Fibroblast of skin of right quadriceps (primary cell): Measurements from ENCODE around the gene SYPL1.

Experiments
- DNase-seq: peaks from one replicate; pipeline ENCODE4 v3.0.0-alpha.2; 2013

The SYPL1 gene

GRCh38 chr7:106048706-106049020 is 63.4 kb downstream of the SYPL1 start:
- DNase-seq, result no peak

GRCh38 chr7:106047818-106048705 is 64.0 kb downstream of the SYPL1 start:
- DNase-seq, result no peak

GRCh38 chr7:106047184-106047583 is 64.9 kb downstream of the SYPL1 start:
- no peak for DNase-seq

DNA sequence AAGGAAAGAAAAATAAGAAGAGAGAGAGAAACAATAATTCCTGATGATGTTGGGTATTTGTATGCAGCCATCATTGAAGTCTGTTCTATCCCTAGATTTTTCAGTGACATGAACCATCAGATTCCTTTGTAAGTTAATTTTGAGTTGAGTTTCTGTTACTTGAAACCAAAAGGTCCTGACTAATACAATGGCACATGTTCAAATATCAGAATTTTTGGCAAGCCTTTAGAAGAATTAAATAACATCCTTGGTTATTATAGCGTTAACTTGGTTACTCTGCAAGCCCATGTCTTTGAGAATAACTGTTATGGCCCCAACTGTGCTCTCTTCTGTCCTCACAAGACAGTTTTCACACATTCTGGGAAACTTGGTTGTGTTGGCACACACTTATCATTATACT is 66.5 kb downstream of the SYPL1 start:
- DNase-seq, result peak; percentile 69

DNA sequence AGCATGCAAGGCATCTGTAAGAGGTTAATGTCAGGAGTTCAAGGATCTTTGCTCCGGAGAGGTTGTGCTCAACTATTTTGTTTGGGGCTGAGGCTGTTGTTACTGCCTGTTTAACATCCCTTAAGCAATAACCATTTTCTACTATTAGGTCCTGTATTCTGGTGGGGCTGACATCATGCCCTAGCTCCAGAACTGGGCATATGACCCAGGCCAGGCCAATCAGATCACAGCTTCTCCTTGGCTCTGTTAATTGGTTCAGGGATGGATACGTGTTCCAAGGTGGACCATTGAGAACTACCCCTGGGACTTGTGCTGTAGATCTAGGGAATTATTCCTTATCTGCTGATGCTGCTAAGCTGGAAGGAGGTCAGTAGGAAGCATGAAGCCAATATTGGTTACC is 67.0 kb downstream of the SYPL1 start:
- no peak for DNase-seq

DNA sequence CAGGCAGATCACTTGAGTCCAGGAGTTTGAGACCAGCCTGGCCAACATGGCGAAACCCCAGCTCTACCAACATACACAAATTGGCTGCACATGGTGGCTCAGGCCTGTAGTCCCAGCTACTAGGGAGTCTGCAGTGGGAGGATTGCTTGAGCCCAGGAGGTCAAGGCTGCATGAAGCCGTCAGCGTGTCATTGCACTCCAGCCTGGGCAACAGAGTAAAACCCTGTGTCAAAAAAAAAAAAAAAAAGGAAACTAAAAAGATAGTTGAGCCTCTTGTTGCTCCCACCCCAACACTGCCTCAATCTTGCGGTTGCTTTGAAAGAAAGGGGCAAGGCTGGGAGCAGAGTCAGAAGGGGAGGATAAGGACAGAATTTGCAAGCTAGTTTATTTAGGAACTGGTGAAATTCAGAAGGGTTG is 69.9 kb downstream of the SYPL1 start:
- no peak for DNase-seq

DNA sequence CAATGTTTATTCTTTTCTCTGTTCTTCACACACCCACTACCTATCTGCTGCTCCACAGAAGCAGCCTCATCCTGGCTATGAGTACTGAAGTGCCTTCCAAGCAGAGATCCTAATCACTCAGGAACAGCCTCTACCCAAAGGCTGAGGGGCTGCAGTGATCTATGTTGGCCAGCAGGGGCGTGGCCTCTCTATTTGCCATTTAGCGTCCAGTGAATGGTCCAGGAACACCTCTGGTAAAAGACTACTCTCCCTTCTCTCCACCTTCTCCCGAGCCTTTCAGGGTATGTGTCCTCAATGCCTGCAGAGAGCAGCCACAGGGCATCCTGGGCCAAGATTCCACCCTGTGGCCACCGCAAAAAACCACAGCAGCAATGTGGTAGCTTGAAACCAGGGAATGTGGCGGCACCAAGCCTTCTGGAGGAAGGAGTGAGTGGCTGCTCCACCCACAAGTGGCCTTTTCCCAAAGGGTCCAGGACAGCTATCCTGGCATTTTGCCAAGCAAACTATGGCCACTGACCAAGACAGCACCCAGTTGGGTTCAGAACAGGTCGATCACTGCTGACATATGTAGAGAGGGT is 70.9 kb downstream of the SYPL1 start:
- DNase-seq, result peak; percentile 32
